GM12892 (cell line): ENCODE results near the gene PPP1R2.

Experiments used
- POLR2A ChIP-seq: IDR thresholded peaks from 2 replicates; pipeline ENCODE4 v1.6.1; 2011; ENCODE audit warnings: low read depth, low read length, control low read depth
- POLR2AphosphoS5 ChIP-seq: IDR thresholded peaks from 2 replicates; pipeline ENCODE4 v1.6.1; 2011; ENCODE audit warnings: low read depth, low read length, control low read depth
- TAF1 ChIP-seq: IDR thresholded peaks from 2 replicates; pipeline ENCODE4 v1.6.1; 2011; ENCODE audit warnings: low read depth, mild to moderate bottlenecking, control low read depth, low read length, borderline replicate concordance

DNA sequence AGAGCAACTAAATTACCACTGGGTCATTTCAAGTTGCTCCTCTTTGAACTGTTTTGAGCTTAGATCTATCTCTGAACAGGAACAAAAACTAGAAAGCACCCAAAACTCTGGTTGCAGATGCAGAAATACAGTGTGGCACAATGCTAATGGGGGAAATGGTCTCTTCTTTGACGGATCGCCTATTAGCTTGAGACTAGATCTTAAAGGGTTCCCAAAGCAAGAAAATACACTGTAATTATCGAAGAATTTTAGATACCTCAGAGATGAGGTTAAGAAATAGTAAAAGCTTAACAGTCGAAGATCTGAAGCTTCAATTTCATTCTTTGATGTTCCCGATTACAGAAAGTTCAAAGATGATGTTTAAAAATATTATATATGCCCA is 818 bp downstream of the PPP1R2 start:
- TF ChIP-seq POLR2AphosphoS5: no peak
- no peak for TF ChIP-seq POLR2A
- TF ChIP-seq TAF1: no peak
